Ishikawa (cell line): Measurements from ENCODE around the gene ZFX.

Source experiments
- CEBPB ChIP-seq: IDR thresholded peaks from 2 replicates; pipeline ENCODE4 v1.6.1; 2012
- CREB1 ChIP-seq: IDR thresholded peaks from 2 replicates; pipeline ENCODE4 v1.6.1; 2012; ENCODE audit warnings: low read depth
- EP300 ChIP-seq: IDR thresholded peaks from 2 replicates; pipeline ENCODE4 v1.6.1; 2012; ENCODE audit warnings: borderline replicate concordance
- MAX ChIP-seq: IDR thresholded peaks from 2 replicates; pipeline ENCODE4 v1.6.1; 2012
- RAD21 ChIP-seq: IDR thresholded peaks from 2 replicates; pipeline ENCODE4 v1.6.1; 2012; ENCODE audit warnings: low read depth
- TAF1 ChIP-seq: IDR thresholded peaks from 2 replicates; pipeline ENCODE4 v1.6.1; 2012; ENCODE audit warnings: low read depth, mild to moderate bottlenecking
- YY1 ChIP-seq: IDR thresholded peaks from 2 replicates; pipeline ENCODE4 v1.6.1; 2012; ENCODE audit warnings: low read depth

- TF ChIP-seq EP300 (no peak), MAX (no peak), TAF1 (no peak), RAD21 (no peak), CEBPB (no peak), YY1 (no peak), CREB1 (no peak)
Observed at GRCh38 chrX:24131476-24131875, 18.1 kb upstream of the ZFX start.
